ENCODE results near the gene ZCCHC24.

ZCCHC24 gene

GRCh38 chr10:79446758-79447084, 1.3 kb upstream of the ZCCHC24 start:
- DNase-seq (ENCODE audit: low read depth) = no peak
- H3K4me3 ChIP-seq (ENCODE audit: low read depth, low read length) = peak overlapping the region; percentile 57
- TF ChIP-seq CTCF (conservative IDR thresholded peaks at IDR 0.05; ENCODE audit: low read depth, low read length) = no peak

- DNase-seq (ENCODE audit: low read depth) = peak; percentile 75
- no peak for TF ChIP-seq CTCF (conservative IDR thresholded peaks at IDR 0.05; ENCODE audit: low read depth, low read length)
- peak overlapping the region; percentile 57 for H3K4me3 ChIP-seq (ENCODE audit: low read depth, low read length)
Measured at GRCh38 chr10:79445977-79446757, 743 bp upstream of the ZCCHC24 start.

DNA sequence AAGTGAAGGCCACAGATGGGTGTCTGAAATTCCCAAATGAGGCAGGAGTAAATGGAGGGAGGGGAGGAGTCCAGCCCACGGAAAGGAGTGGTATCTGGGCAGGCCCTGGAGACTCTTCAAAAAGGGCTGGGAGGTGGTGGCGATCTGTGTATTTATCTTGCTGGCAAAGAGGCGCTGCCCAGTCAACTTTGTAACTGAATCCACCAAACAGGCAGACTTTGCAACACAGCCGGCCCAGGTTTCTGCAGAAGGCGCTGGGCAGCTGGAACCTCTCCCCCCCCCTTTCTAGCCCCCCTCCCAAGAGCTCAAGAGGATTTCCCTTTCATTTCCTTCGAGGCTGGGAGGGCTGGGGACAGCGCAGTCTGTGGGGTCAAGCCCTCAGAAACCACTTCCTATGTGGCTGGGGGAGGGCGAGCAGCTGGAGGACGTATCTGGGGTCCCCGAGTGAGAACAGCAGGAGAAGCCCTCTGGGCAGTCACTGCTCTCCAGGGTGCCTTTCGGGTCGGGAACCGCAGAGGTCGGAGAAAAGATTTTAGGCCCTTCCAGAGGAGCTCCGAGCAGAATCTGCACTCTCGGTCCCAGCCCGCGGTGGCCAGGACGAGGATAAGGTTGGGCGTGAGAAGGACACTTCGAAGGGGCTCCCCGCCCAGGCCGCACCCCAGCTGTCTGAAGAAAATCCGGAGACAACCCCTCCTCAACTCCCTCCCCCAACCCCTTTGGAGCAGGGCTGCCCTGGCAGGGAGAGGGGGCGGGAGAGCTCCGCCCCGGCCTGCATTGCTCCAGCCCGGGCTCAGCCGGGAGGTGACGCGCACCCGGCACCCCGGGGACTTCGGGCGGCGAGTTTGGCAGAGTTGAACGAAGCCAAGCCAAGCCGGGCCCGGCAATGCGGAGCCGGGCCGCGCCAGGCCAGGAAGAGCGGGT, 965 bp downstream of the ZCCHC24 start:
- no peak for TF ChIP-seq CTCF (conservative IDR thresholded peaks at IDR 0.05; ENCODE audit: low read depth, low read length)
- H3K4me3 ChIP-seq (ENCODE audit: low read depth, low read length) = peak overlapping the region; percentile 81
- DNase-seq (ENCODE audit: low read depth) = peak; percentile 93

- H3K4me3 ChIP-seq (ENCODE audit: low read depth, low read length) = peak overlapping the region; percentile 81
- DNase-seq (ENCODE audit: low read depth) = peak; percentile 36
- TF ChIP-seq CTCF (conservative IDR thresholded peaks at IDR 0.05; ENCODE audit: low read depth, low read length) = no peak
Measured at GRCh38 chr10:79443338-79444198, 1.9 kb downstream of the ZCCHC24 start.

DNA sequence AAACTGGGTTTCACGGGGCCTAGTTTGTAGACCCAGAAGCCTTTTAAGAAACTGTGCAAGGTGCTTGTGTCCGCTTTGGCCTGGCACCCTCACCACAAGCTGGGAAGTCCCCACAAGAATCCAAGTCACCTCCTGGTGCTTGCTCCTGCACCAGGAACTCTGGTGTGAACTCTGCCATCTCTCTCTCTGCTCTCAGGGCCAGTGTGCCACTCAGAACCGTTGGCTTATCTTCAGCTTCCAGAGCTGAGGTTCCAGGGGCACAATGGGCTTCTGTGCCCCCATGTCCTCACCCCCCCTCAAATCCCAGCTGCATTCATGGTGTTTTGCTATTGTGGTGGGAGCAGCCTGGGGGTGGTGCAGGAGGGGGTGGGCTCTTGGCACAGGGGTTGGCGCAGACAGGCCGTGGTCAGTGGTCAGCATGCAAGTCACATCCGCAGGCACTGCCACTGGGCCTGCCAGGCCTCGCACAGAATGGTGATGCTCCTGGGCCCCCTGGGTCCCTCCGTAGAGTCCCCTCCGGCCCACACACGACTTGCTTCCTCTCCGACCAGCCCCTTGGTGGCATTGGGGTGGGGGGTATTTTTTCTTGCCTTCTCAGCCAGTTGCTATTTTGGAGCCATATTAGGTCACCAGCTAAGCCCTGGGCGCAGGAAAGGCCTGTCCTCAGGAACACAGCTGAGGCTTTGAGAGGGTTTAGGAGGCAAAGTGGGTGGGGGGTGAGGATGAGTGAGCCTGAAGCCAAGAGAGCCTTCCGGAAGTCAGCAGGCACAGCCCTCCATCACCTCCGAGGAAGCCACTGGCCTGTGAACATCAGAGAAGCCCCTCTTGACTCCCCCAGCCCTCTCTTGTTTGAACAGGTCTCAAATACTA, 3.0 kb downstream of the ZCCHC24 start:
- DNase-seq (ENCODE audit: low read depth) = no peak
- no peak for TF ChIP-seq CTCF (conservative IDR thresholded peaks at IDR 0.05; ENCODE audit: low read depth, low read length)
- H3K4me3 ChIP-seq (ENCODE audit: low read depth, low read length) = peak overlapping the region; percentile 81

GRCh38 chr10:79441433-79441832, 4.0 kb downstream of the ZCCHC24 start:
- no peak for TF ChIP-seq CTCF (conservative IDR thresholded peaks at IDR 0.05; ENCODE audit: low read depth, low read length)
- peak overlapping the region; percentile 9 for H3K4me3 ChIP-seq (ENCODE audit: low read depth, low read length)

More at GRCh38 chr10:79441433-79441832, 4.0 kb downstream of the ZCCHC24 start:
- no peak for DNase-seq (ENCODE audit: low read depth)

All from choroid plexus epithelial cell (primary cell).